IPS DF 4.7 (cell line): Measurements from ENCODE around the gene PRMT9.

Source experiments
- DNase-seq: peaks from one replicate; pipeline ENCODE4 v3.0.0-alpha.2; 2013; ENCODE audit warnings: low spot score; ENCODE audit errors: extremely low read depth

PRMT9 gene

DNA sequence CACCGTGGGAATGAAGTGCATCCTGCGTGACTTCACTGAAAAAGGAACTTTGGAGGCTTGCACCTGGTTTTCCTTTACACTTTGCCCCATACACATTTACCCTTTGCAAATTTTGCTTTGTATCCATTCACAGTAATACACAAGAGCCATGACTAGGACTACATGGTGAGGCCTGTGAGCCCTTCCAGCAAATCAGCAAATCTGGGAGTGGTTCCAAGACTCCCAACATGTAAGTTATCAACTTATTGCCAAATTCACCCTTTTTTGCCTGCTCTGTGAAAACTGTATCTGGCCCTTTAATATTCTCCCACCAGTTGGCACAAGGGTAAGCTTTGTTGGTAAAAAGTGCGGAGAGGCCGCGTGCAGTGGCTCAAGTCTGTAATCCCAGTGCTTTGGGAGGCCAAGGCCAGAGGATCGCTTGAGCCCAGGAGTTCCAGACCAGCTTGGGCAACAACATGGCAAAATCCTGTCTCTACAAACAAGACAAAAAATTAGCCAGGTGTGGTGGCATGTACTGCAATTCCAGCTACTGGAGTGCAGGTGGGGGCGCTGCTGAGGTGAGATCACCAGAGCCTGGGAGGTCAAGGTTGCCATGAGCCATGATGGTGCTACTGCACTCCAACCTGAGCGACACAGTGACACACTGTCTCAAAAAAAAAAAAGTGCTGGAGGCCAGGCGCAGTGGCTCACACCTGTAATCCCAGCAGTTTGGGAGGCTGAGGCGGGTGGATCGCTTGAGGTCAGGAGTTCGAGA lies 5.0 kb downstream of the PRMT9 start:
- DNase-seq = peak; percentile 62

DNA sequence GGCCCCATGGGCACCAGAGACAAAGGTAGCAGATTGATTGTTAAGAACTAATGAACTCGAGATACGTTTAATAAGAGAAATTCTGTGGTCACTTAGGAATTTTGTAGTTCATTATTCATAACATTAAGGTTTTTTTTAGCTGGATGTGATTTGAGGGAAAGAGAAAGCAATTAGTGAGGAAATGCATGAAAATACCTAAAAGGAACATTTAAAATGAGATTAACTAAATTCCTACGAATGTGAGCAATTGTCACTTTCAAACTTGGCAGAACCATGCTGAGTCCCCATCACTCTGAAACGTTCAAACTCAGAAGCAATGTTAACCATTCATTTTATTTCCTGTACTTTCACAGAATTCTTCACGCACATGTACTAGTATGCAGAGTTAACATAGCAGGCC lies 5.9 kb downstream of the PRMT9 start:
- no peak for DNase-seq

GRCh38 chr4:147674496-147674895 lies 9.5 kb downstream of the PRMT9 start:
- no peak for DNase-seq

- no peak for DNase-seq
Observed at GRCh38 chr4:147674073-147674472, 9.9 kb downstream of the PRMT9 start.

DNA sequence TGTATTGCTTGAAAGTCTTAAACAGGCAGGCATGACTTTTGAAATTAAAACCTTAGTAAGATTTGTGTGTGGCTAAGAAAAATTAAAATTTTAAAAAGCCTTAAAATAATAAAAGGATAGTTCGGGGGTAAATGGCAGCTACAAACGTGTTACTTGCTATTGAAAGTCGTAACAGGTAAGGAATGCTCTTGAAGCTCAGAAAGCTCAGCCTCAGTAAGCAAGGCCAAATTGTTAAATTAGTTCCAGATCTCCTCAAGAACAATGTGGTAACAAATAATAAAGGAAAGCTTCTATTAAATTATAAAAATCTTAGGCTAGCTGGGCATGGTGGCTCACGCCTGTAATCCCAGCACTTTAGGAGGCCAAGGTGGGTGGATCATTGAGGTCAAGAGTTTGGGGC lies 25.5 kb downstream of the PRMT9 start:
- DNase-seq = no peak

DNA sequence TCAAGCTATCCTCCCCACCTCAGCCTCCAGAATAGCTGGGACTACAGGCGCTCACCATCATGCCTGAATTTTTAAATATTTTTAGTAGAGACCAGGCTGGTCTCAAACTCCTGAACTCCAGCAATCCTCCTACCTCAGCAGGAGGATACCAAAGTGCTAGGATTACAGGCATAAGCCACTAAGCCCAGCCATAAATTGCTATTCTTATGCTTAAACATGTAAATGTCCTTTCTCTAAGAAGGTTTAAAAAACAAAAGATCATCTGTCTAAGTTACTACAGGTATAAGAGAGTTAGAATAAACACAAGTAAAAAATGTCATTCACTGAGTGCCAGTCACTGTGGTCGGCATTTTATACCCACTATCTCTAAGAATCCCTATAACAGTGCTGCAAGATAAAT lies 28.3 kb downstream of the PRMT9 start:
- no peak for DNase-seq

DNA sequence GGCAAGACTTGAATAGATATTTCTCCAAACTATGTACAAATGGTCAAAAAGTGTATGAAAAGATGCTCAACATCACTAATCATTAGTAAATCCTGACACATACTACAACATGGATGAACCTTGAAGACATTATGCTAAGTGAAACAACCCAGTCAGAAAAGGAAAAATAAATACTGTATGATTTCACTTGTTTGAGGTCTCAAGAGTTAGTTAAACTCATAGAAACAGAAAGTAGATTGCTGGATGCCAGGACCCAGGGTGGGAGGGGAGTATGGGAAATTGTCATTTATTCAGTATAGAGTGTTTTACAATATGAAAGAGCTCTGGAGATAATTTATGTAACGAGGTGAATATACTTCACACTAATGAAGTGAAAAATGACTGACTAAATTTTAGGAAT lies 32.4 kb downstream of the PRMT9 start:
- no peak for DNase-seq

- DNase-seq = no peak
Observed at GRCh38 chr4:147648656-147649055, 35.3 kb downstream of the PRMT9 start.

DNA sequence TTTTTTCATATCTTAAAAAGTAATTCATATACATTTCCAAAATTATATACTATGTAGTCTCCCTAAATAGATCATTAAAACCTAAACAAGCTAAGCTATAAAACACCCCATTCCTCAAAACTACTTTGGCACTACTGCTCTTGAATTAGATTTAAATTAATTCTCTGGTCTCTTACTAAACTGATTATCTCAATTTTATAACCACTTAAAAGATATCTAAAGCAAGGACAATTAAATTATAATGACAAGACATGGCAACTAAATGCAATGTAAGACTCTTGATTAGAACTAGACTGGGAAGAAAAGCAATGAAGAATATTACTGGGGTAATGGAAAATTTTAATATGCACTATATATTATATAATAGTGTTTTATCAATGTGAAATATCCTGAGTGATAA lies 38.9 kb downstream of the PRMT9 start:
- no peak for DNase-seq

- no peak for DNase-seq
Observed at GRCh38 chr4:147644471-147644870, 39.5 kb downstream of the PRMT9 start.

DNA sequence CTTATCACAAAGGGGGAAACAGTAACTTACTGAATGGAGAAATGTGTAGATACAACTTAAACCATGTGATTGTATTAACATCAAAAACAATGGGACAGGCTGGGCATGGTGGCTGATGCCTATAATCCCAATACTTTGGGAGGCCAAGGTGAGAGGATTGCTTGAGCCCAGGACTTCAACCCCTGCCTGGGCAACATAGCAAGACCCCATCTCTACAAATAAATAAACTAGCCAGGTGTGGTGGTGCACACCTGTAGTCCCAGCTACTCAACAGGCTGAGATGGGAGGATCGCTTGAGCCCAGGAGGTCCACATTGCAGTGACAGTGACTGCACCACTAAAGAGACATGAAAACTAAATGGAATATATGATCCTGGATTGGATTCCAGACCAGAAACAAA lies 40.3 kb downstream of the PRMT9 start:
- DNase-seq = no peak

- no peak for DNase-seq
Observed at GRCh38 chr4:147640331-147640730, 43.6 kb downstream of the PRMT9 start.

GRCh38 chr4:147639388-147639787 lies 44.6 kb downstream of the PRMT9 start:
- DNase-seq = no peak

GRCh38 chr4:147638942-147639341 lies 45.0 kb downstream of the PRMT9 start:
- no peak for DNase-seq

DNA sequence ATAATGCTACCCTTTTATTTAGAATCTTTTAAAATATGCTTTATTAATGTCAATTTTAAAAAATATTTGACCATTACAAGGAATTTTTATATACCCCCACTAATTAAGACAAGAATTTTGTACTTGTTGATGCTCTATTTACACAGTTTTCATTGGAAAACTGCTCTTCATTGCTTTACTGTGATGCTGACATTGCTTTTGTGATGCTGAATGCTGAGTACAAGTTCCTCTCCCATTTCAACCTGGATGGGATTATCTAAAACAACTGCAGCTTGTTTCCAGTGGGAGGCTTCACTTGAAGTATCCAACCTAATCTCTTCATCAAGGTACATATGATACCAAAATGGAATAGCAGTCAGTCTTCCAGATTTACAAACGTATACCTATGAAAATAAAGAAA lies 45.6 kb downstream of the PRMT9 start:
- DNase-seq = no peak

DNA sequence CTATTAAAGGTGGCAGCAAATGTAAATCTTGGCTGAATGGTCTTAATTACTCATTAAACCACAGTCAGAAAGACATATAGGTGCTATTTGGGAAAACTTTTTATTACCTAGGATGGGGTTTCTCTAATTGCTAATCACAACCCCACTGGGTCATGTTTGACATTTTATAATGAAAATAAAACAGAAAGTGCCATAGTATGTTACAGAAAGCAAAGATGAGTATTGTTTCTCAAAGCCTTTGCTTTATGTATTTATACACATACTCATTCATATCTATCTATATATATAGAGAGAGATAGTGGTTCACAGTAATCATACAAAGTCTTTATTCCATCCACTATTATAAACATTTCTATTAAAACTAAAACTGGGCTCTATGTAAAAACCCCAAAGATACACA lies 48.6 kb downstream of the PRMT9 start:
- DNase-seq = no peak

DNA sequence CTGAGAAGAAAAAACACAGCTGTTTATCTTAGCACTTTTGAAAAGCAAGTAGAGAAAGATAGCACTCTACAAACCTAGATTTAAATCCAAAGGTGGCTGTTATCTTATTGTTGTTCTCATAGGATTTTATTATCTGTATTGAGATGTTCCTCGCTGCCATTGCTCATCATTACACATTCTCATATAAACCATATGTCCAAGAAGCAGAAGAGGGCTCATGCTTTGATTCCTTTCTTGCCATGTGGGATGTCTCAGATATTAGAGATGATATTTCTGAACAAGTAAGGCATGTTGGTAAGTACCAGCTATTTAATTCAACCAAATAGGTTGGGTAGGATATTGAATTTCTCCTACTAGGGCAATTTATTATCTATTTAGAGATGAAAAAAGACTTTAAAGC lies 50.3 kb downstream of the PRMT9 start:
- no peak for DNase-seq

DNA sequence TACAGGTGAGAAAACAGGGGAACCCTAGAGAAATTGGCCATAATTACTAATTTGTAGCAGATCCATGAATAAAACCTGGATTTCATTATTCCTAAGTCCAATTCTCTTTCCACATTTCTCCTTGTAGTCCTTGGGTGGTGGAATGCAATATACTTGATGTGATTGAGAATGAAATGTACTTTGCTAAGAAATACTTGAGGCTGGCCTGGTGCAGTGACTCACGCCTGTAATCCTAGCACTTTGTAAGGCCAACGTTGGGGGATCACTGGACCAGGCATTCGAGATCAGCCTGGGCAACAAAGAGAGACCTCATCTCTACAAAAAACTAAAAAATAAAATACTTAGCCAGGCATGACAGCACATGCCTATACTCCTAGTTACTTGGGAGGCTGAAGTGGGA lies 50.9 kb downstream of the PRMT9 start:
- DNase-seq = no peak

DNA sequence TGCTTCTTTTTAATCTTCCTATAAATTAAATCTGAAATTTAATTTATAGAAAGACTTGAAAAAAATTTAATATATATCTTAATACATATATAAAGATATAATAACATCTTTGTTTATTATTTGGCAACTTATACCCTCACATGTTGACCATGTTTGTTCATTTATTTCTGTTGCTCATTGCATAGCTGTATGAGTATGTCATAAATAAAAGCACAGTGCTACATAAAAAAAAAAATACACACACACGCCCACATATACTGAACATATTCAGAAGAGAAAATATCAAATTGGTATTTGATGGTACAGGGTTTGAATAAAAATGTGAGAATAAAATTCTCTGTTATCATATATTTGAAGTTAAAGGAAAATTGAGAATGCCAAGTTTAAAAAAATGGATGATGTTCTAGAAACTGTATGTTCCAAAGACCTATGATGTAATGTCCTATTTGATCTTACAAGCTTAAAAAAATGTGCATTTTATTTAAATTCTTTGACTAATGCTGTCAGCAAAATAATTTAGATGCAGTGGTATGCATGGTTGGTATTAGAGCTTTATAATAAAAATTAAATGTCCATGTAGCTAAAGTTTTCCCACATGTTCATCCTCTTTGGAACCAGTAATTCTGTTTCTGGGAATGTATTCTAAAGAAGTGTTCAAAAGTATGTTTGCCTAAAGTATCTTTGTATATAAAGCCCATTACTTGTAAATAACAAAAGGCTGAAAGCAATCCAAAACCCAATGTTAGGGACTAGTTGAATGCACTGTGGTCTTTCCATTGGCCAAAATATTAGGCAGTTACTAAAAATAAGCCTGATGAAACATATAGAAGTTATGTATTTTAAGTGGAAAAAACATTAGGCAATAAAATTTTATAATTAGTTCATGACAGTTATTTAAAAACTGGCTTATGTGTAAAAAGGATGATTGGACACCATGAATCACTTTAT lies 53.9 kb downstream of the PRMT9 start:
- DNase-seq = no peak

DNA sequence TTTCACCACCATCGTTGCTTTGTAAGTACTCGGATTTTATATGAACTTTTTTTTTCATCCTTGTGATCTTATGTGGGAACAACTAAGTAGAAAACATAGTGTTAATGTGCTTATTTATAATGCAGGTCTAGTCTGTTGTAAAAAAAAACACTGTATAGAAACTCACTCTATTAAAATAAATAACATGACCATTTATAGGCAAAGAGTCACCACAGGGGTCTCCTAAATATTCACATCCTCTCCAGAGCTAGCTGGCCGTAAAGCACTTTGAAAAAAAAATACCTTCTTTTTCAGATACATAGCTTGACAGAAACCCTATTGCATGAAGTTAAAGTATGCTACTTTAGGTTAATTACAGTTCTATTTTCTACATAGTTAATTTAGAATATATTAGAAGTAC lies 55.5 kb downstream of the PRMT9 start:
- no peak for DNase-seq

DNA sequence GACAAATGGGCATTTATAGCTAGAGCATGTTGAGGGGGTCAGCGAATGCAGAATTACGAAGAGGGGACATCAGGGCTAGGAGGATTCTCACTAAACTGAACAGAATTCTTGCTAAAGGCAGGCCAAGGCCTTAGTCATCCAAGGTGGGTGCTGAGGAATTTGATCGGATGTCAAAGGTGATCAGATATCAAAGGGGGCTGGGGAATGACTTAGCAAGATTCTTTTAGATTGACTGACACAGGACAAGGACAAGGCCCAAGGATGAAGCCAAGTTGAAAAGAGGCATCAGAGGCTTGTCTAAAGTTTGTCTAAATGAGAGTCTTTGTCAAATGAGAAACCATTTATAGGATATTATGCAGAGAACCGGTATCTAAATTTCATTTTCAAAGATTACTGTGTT lies 57.1 kb downstream of the PRMT9 start:
- DNase-seq = no peak

GRCh38 chr4:147625733-147626132 lies 58.2 kb downstream of the PRMT9 start:
- no peak for DNase-seq

DNA sequence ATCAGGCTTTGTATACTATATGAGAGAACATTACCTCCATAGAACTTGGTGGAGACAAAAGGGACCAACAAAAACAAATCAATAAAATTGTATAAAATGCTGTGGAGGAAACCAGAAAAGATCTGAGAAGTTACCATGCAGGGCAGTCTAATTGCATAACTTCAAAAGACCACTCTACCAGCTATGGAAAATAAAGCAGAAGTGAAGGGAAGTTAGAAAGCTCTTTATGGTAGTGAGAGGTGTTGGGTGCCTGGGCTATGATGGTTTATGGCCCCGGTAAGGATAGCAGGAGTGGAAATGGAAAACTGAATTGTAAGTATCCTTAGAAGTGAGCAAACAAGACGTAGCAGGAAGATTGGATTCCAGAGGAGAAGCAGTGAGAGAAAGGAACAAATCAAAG lies 63.6 kb downstream of the PRMT9 start:
- no peak for DNase-seq
